H1 (cell line): ENCODE measurements around the gene ZFP36L1. TPM values are rescaled to one million over a fixed set of nuclear protein-coding genes. Genes with fewer than 3 reads are reported as not detected.

Source experiments
- CTCF ChIA-PET: fragments of 300-600 bp; sonication (Branson Sonifier 250); formaldehyde crosslinking; loops from one replicate; lab custom pipeline; 2021; ENCODE audit not compliant: partially characterized antibody; lab: Charles Lee
- POLR2A ChIA-PET: fragments of 300-600 bp; sonication (Branson Sonifier 250); formaldehyde crosslinking; loops from one replicate; lab custom pipeline; 2021; ENCODE audit warnings: inconsistent platforms; ENCODE audit not compliant: partially characterized antibody; lab: Charles Lee
- DNase-seq, 2 experiments: peaks; one replicate each; pipeline versions ENCODE4 v3.0.0 to v3.0.0-alpha.2; 2010 to 2022; ENCODE audit warnings: low spot score in 2 of 2, low read depth in 1 of 2, mixed read lengths in 1 of 2
- FAIRE-seq: peaks from 2 replicates; lab custom pipeline; 2011; peaks lifted over from hg19 to GRCh38; lab: Jason Lieb, UNC
- H2AFZ ChIP-seq: 2 replicates; pipeline ENCODE4 v1.8.1; 2012; ENCODE audit warnings: low read length, inconsistent platforms
- H2AK5ac ChIP-seq: 2 replicates; pipeline ENCODE4 v1.6.1; 2013; ENCODE audit warnings: low read depth, low read length
- H2BK120ac ChIP-seq: replicated peaks from 2 replicates; pipeline ENCODE3; 2013; ENCODE audit warnings: low read depth, low read length, inconsistent platforms
- H2BK12ac ChIP-seq: 2 replicates; pipeline ENCODE4 v1.6.1; 2013; ENCODE audit warnings: low read depth, low read length
- H2BK15ac ChIP-seq: 2 replicates; pipeline ENCODE4 v1.6.1; 2013; ENCODE audit warnings: low read length
- H2BK20ac ChIP-seq: 2 replicates; pipeline ENCODE4 v1.6.1; 2013; ENCODE audit warnings: low read length
- H2BK5ac ChIP-seq: 2 replicates; pipeline ENCODE4 v1.6.1; 2013; ENCODE audit warnings: low read depth, low read length
- H3K14ac ChIP-seq: 2 replicates; pipeline ENCODE4 v1.6.1; 2013; ENCODE audit warnings: inconsistent platforms; ENCODE audit not compliant: insufficient read length
- H3K18ac ChIP-seq: 2 replicates; pipeline ENCODE4 v1.6.1; 2013; ENCODE audit warnings: low read length; ENCODE audit errors: extremely low read depth
- H3K23ac ChIP-seq: 2 replicates; pipeline ENCODE4 v1.6.1; 2013; ENCODE audit warnings: inconsistent platforms; ENCODE audit not compliant: insufficient read length
- H3K23me2 ChIP-seq: 2 replicates; pipeline ENCODE4 v1.6.1; 2013; ENCODE audit warnings: low read depth, low read length
- H3K27ac ChIP-seq: 2 replicates; pipeline ENCODE4 v1.6.1; 2011; ENCODE audit warnings: low read depth, low read length, inconsistent platforms
- H3K27me3 ChIP-seq, 4 experiments: replicated peaks in 1 of 4; 1 replicate in 1 of 4; 2 replicates in 3 of 4; pipeline versions ENCODE4 v1.6.1 to v1.8.1; 2011 to 2013; ENCODE audit warnings: low read length in 3 of 4, mild to moderate bottlenecking in 3 of 4, inconsistent platforms in 2 of 4, mixed read lengths in 2 of 4, moderate library complexity in 1 of 4; ENCODE audit not compliant: control insufficient read depth in 3 of 4, insufficient read depth in 3 of 4; ENCODE audit errors: extremely low read depth in 1 of 4
- H3K36me3 ChIP-seq, 4 experiments: 2 replicates each; pipeline versions ENCODE4 v1.6.1 to v1.8.1; 2011 to 2013; ENCODE audit warnings: mild to moderate bottlenecking in 4 of 4, low read length in 3 of 4, moderate library complexity in 2 of 4, control low read depth in 1 of 4, inconsistent platforms in 1 of 4; ENCODE audit not compliant: insufficient read depth in 4 of 4, control insufficient read depth in 2 of 4
- H3K4ac ChIP-seq: replicated peaks from 2 replicates; pipeline ENCODE3; 2013; ENCODE audit warnings: low read length, low read depth, mixed read lengths, inconsistent platforms; ENCODE audit not compliant: insufficient read length
- H3K4me1 ChIP-seq, 4 experiments: replicated peaks in 1 of 4; 1 replicate in 1 of 4; 2 replicates in 3 of 4; pipeline versions ENCODE4 v1.6.1 to v1.8.1; 2011 to 2013; ENCODE audit warnings: low read length in 3 of 4, inconsistent platforms in 2 of 4, mixed read lengths in 1 of 4; ENCODE audit not compliant: insufficient read depth in 4 of 4, control insufficient read depth in 3 of 4
- H3K4me2 ChIP-seq, 2 experiments: 2 replicates each; pipeline versions ENCODE4 v1.6.1 to v1.8.1; 2011 to 2013; ENCODE audit warnings: low read depth in 2 of 2, low read length in 2 of 2, control low read depth in 1 of 2, inconsistent platforms in 1 of 2, mild to moderate bottlenecking in 1 of 2; ENCODE audit not compliant: insufficient read depth in 1 of 2
- H3K4me3 ChIP-seq, 4 experiments: fragments of 200-600, 300-600 bp in 1 of 4; sonication (generic), shearing (Covaris generic), sonication (Bioruptor Twin) in 1 of 4; 2 replicates each; pipeline versions ENCODE4 v1.5.1 to v1.8.1; 2011 to 2016; ENCODE audit warnings: low read length in 4 of 4, low read depth in 3 of 4, control low read depth in 2 of 4, inconsistent platforms in 2 of 4, mild to moderate bottlenecking in 2 of 4, mixed read lengths in 1 of 4, moderate library complexity in 1 of 4; ENCODE audit not compliant: insufficient read depth in 2 of 4; ENCODE audit errors: extremely low read depth in 1 of 4
- H3K56ac ChIP-seq: replicated peaks from 2 replicates; pipeline ENCODE3; 2013; ENCODE audit warnings: low read depth, mild to moderate bottlenecking, mixed read lengths, low read length, inconsistent platforms; ENCODE audit not compliant: insufficient read length
- H3K79me1 ChIP-seq: 2 replicates; pipeline ENCODE4 v1.6.1; 2013; ENCODE audit warnings: low read depth, low read length, control low read depth
- H3K79me2 ChIP-seq, 2 experiments: 2 replicates each; pipeline versions ENCODE4 v1.6.1 to v1.8.1; 2012 to 2013; ENCODE audit warnings: low read length in 2 of 2, mild to moderate bottlenecking in 2 of 2, inconsistent platforms in 1 of 2; ENCODE audit not compliant: insufficient read depth in 2 of 2, control insufficient read depth in 1 of 2
- H3K9ac ChIP-seq, 4 experiments: replicated peaks in 1 of 4; 1 replicate in 1 of 4; 2 replicates in 3 of 4; pipeline versions ENCODE4 v1.6.1 to v1.8.1; 2011 to 2013; ENCODE audit warnings: low read depth in 3 of 4, low read length in 3 of 4, control low read depth in 2 of 4, mild to moderate bottlenecking in 2 of 4, moderate library complexity in 2 of 4, inconsistent platforms in 1 of 4; ENCODE audit errors: extremely low read depth in 1 of 4
- H3K9me3 ChIP-seq, 2 experiments: 2 replicates each; pipeline versions ENCODE4 v1.6.1 to v1.8.1; 2012 to 2013; ENCODE audit warnings: mild to moderate bottlenecking in 2 of 2, moderate library complexity in 2 of 2, control low read depth in 1 of 2, inconsistent platforms in 1 of 2, low read depth in 1 of 2, low read length in 1 of 2, mixed read lengths in 1 of 2; ENCODE audit not compliant: insufficient read depth in 2 of 2
- H4K20me1 ChIP-seq, 2 experiments: replicated peaks in 1 of 2; 2 replicates each; pipeline versions ENCODE3 to v1.8.1; 2011 to 2013; ENCODE audit warnings: inconsistent platforms in 2 of 2, low read length in 2 of 2, mild to moderate bottlenecking in 1 of 2; ENCODE audit not compliant: insufficient read depth in 2 of 2, control insufficient read depth in 1 of 2
- H4K5ac ChIP-seq: 2 replicates; pipeline ENCODE4 v1.6.1; 2013; ENCODE audit warnings: low read length, low read depth, mixed read lengths, inconsistent platforms; ENCODE audit not compliant: insufficient read length
- H4K8ac ChIP-seq: 2 replicates; pipeline ENCODE4 v1.8.0; 2013; ENCODE audit warnings: mild to moderate bottlenecking, moderate library complexity, low read length, inconsistent platforms; ENCODE audit not compliant: insufficient read depth; ENCODE audit errors: extremely low read depth
- H4K91ac ChIP-seq: replicated peaks from 2 replicates; pipeline ENCODE3; 2013; ENCODE audit warnings: low read length, mixed read lengths, inconsistent platforms; ENCODE audit not compliant: insufficient read length
- BRCA1 ChIP-seq: IDR thresholded peaks from 2 replicates; pipeline ENCODE4 v1.6.1; 2012; ENCODE audit warnings: low read depth, low read length, improper control_type of control experiment
- POLR2AphosphoS5 ChIP-seq: IDR thresholded peaks from 2 replicates; pipeline ENCODE4 v1.6.1; 2011; ENCODE audit warnings: low read depth, low read length
- WGBS, 2 experiments: shearing (Covaris generic) in 1 of 2; methylation state at CpG; one replicate each; pipeline versions ENCODE4 v1.1.6 to v1.1.7; 2013 to 2015; ENCODE audit warnings: low lambda C conversion rate in 2 of 2, mixed read lengths in 2 of 2, inconsistent platforms in 1 of 2, low coverage in 1 of 2, missing lambda C conversion rate in 1 of 2; ENCODE audit not compliant: insufficient replicate concordance in 2 of 2, insufficient coverage in 1 of 2, insufficient read length in 1 of 2; ENCODE audit errors: extremely low coverage in 1 of 2, missing lambda C conversion rate in 1 of 2; 5-methylcytosine and 5-hydroxymethylcytosine counted together
- polyA plus RNA-seq, 7 experiments: library from polyadenylated mRNA; depleted of rRNA in 3 of 7; stranded (reverse) in 5 of 7; unstranded in 2 of 7; fragments of >200 nt in 5 of 7; fragments of 200-250 nt in 2 of 7; gene quantifications; 1 replicate in 5 of 7; 2 replicates in 1 of 7; 4 replicates in 1 of 7; pipeline versions ENCODE4 v1.2.1 to v1.2.3, GENCODE V29; 2011 to 2013; ENCODE audit warnings: missing spikeins in 2 of 7, mixed read lengths in 2 of 7
- total RNA-seq: library from RNA; stranded (reverse); fragmentation: NEBNext Ultra II Directional; extraction: Animal tissue kit (Norgen Biotek cat#: 25700); gene quantifications from 2 replicates; pipeline ENCODE4 v1.2.1, GENCODE V29; 2021

The ZFP36L1 gene
- total and polyA plus RNA-seq, 2 of the 8 experiments (the other 6 are each of a cell fraction or from before 2014, with no cell fraction given), result 80.4 to 132 TPM

- H3K4me1 ChIP-seq, result peaks cover 0 to 3% (median 0%) of the 10 kb centered on the region in 4 experiments; a peak in 1 of 7 replicates
- no peaks in the 10 kb centered on the region for H3K23me2 ChIP-seq
- H4K20me1 ChIP-seq, result no peaks in the 10 kb centered on the region
- H2BK15ac ChIP-seq, result no peak overlapping the region
- H3K56ac ChIP-seq, result no peak overlapping the region
- H2BK12ac ChIP-seq, result no peak overlapping the region
- ChIA-PET CTCF (interaction anchor here (0.7 to 4.4 kb wide), 7 partner anchors 16 to 493 kb away, joined by 3 to 27 read pairs (median 4); no protein-coding TSS in a partner anchor), POLR2A (interaction anchor here (1.4 to 2.5 kb wide), 3 partner anchors 8 to 36 kb away, joined by 3 to 6 read pairs (median 6); partner anchors contain the start of gene ZFP36L1)
- no peak overlapping the region for H3K18ac ChIP-seq
- H2BK20ac ChIP-seq, result no peak overlapping the region
- H3K9me3 ChIP-seq, result no peaks in the 10 kb centered on the region
- no peak overlapping the region for H4K8ac ChIP-seq
- H2AK5ac ChIP-seq, result no peak overlapping the region
- H3K14ac ChIP-seq, result no peak overlapping the region
- no peak overlapping the region for H3K4me3 ChIP-seq
- no peak overlapping the region for H2BK120ac ChIP-seq
- no peaks in the 10 kb centered on the region for H3K36me3 ChIP-seq
- TF ChIP-seq POLR2AphosphoS5, result no peak
- no peak for TF ChIP-seq BRCA1
- H3K27me3 ChIP-seq, result no peaks in the 10 kb centered on the region
- no peak overlapping the region for H3K9ac ChIP-seq
- H3K79me1 ChIP-seq, result no peaks in the 10 kb centered on the region
- no peak overlapping the region for H3K23ac ChIP-seq
- FAIRE-seq, result no peak
- no peak overlapping the region for H3K4me2 ChIP-seq
- no peak overlapping the region for H2BK5ac ChIP-seq
- no peak overlapping the region for H4K91ac ChIP-seq
- H4K5ac ChIP-seq, result no peak overlapping the region
- H3K4ac ChIP-seq, result no peak overlapping the region
- H3K27ac ChIP-seq, result no peak overlapping the region
- 82% methylated on average over 6 of the region's 6 CpGs; no CpG with 5 or more reads in 1 of the 2 experiments for WGBS, 2 experiments
- H3K79me2 ChIP-seq, result no peaks in the 10 kb centered on the region
- DNase-seq, result no peak
- no peak overlapping the region for H2AFZ ChIP-seq
Observed at GRCh38 chr14:68756734-68757133, 36.1 kb downstream of the ZFP36L1 start.
